Astrocyte (in vitro differentiated cells and primary cell): ENCODE results near the gene FAM81B.

Source experiments
- CTCF ChIP-seq: IDR thresholded peaks from 2 replicates; pipeline ENCODE4 v1.5.1; 2011; ENCODE audit warnings: low read depth, mild to moderate bottlenecking, inconsistent platforms, low read length, moderate library complexity; ENCODE audit not compliant: insufficient read depth
- EZH2 ChIP-seq: IDR thresholded peaks from 2 replicates; pipeline ENCODE4 v1.6.1; 2012; ENCODE audit warnings: mild to moderate bottlenecking, low read length, inconsistent platforms; ENCODE audit not compliant: insufficient read depth

DNA sequence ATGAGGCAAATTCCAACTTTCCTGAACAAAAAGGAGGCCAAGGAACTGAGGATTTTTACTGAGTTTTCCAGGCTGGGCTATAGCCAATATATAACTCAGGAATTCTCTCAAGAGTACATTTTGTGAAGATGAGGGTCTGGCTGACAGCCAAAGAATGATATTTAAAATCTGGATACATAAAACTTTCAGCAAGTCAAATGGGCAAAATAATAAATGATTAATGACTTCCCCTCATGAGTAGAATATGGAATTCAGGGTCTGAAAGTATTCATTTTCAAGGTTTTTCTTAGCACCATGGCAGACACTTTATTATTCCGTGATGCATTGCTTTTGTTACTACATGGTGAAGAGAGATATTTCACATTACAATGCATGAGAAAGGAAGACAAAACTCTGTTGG, 7.8 kb downstream of the FAM81B start:
- no peak for TF ChIP-seq CTCF
- TF ChIP-seq EZH2 = no peak
